Measurements from ENCODE around the gene ZNF567.

DNA sequence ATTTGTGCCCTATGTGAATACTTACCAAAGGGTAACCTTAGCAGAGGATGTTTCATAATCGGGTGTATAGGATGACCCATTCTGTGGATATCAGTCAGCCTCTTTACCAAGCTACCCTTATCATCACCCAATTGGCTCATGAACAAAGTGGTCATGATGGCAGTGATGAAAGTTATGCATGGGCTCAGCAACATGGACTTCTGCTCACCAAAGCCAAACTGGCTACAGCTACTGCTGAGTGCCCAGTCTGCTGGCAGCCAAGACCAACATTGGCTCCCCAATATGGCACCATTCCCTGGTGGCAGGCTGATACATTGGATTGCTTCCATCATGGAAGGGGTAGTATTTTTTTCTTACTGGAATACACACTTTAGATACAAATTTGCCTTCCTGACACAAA is 15.0 kb upstream of the ZNF567 start:
- TF ChIP-seq POLR2A (IDR thresholded peaks at IDR 0.05): no peak
- TF ChIP-seq, protein P1, sequence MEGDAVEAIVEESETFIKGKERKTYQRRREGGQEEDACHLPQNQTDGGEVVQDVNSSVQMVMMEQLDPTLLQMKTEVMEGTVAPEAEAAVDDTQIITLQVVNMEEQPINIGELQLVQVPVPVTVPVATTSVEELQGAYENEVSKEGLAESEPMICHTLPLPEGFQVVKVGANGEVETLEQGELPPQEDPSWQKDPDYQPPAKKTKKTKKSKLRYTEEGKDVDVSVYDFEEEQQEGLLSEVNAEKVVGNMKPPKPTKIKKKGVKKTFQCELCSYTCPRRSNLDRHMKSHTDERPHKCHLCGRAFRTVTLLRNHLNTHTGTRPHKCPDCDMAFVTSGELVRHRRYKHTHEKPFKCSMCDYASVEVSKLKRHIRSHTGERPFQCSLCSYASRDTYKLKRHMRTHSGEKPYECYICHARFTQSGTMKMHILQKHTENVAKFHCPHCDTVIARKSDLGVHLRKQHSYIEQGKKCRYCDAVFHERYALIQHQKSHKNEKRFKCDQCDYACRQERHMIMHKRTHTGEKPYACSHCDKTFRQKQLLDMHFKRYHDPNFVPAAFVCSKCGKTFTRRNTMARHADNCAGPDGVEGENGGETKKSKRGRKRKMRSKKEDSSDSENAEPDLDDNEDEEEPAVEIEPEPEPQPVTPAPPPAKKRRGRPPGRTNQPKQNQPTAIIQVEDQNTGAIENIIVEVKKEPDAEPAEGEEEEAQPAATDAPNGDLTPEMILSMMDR (IDR thresholded peaks at IDR 0.05): no peak
